DOHH2 (cell line): ENCODE measurements around the gene CHD3.

Experiments
- H3F3A ChIP-seq: fragments of 200-600 bp; sonication (generic), shearing (Covaris generic); 2 replicates; pipeline ENCODE4 v1.6.0; 2016; ENCODE audit warnings: antibody characterized with exemption, mild to moderate bottlenecking; ENCODE audit not compliant: control insufficient read depth, insufficient read depth
- H3K27ac ChIP-seq: fragments of 200-600 bp; sonication (generic); 2 replicates; pipeline ENCODE4 v1.5.1; 2014; ENCODE audit warnings: low read depth, mild to moderate bottlenecking, low read length, moderate library complexity
- H3K27me3 ChIP-seq: fragments of 200-600 bp; sonication (generic); 2 replicates; pipeline ENCODE4 v1.6.1; 2014; ENCODE audit warnings: mild to moderate bottlenecking, low read length, mixed read lengths; ENCODE audit not compliant: control insufficient read depth
- H3K36me3 ChIP-seq: fragments of 200-600 bp; sonication (generic); 2 replicates; pipeline ENCODE4 v1.6.1; 2014; ENCODE audit warnings: mild to moderate bottlenecking, low read length, moderate library complexity, mixed read lengths; ENCODE audit not compliant: control insufficient read depth
- H3K4me1 ChIP-seq: fragments of 200-600 bp; sonication (generic); 2 replicates; pipeline ENCODE4 v1.6.1; 2014; ENCODE audit warnings: mild to moderate bottlenecking, low read length, mixed read lengths; ENCODE audit not compliant: control insufficient read depth
- H3K4me2 ChIP-seq: fragments of 200-600 bp; sonication (generic); 2 replicates; pipeline ENCODE4 v1.6.0; 2014; ENCODE audit warnings: mild to moderate bottlenecking, low read length, moderate library complexity
- H3K4me3 ChIP-seq: fragments of 200-600 bp; sonication (generic); 2 replicates; pipeline ENCODE4 v1.5.1; 2014; ENCODE audit warnings: mild to moderate bottlenecking, low read length, mixed read lengths
- H3K79me2 ChIP-seq: fragments of 200-600 bp; sonication (generic); 2 replicates; pipeline ENCODE4 v1.6.1; 2014; ENCODE audit warnings: mild to moderate bottlenecking, low read length, mixed read lengths; ENCODE audit not compliant: control insufficient read depth
- H3K9me2 ChIP-seq: fragments of 200-600 bp; sonication (generic); replicated peaks from 2 replicates; pipeline ENCODE4 v1.6.1; 2014; ENCODE audit warnings: mild to moderate bottlenecking, low read length, mixed read lengths; ENCODE audit not compliant: control insufficient read depth
- H3K9me3 ChIP-seq: fragments of 200-600 bp; sonication (generic); 2 replicates; pipeline ENCODE4 v1.6.1; 2014; ENCODE audit warnings: antibody characterized with exemption, low read length, mixed read lengths; ENCODE audit not compliant: control insufficient read depth, insufficient read depth
- H4K20me1 ChIP-seq: fragments of 200-600 bp; sonication (generic); 2 replicates; pipeline ENCODE4 v1.6.0; 2014; ENCODE audit warnings: low read depth, mild to moderate bottlenecking, antibody characterized with exemption, low read length, moderate library complexity; ENCODE audit not compliant: control insufficient read depth, insufficient read depth
- EZH2phosphoT487 ChIP-seq: fragments of 200-600 bp; sonication (generic); IDR thresholded peaks from 2 replicates; pipeline ENCODE4 v1.6.1; 2017; ENCODE audit warnings: borderline replicate concordance, mild to moderate bottlenecking, antibody characterized with exemption, low read length, moderate library complexity, mixed read lengths
- TF ChIP-seq, protein P1 (sequence below): fragments of 200-600 bp; sonication (generic); IDR thresholded peaks from one replicate; pipeline ENCODE4 v1.5.1; 2014; ENCODE audit warnings: antibody characterized with exemption, mild to moderate bottlenecking, low read depth, low read length; ENCODE audit not compliant: poor library complexity, severe bottlenecking

Gene CHD3

GRCh38 chr17:7840441-7840840 lies 48.1 kb upstream of the CHD3 start:
- peaks cover 49% of the 10 kb centered on the region for H3K4me1 ChIP-seq
- no peaks in the 10 kb centered on the region for H3K9me3 ChIP-seq
- peak overlapping the region; percentile 87 for H3K4me3 ChIP-seq
- peaks cover 72% of the 10 kb centered on the region for H3K79me2 ChIP-seq
- H3K4me2 ChIP-seq = peak overlapping the region; percentile 93
- no peaks in the 10 kb centered on the region for H3K27me3 ChIP-seq
- H3K27ac ChIP-seq = peak overlapping the region; percentile 96
- peaks cover 6% of the 10 kb centered on the region; the same call in 1 of the 2 replicates for H4K20me1 ChIP-seq
- H3K9me2 ChIP-seq = no peaks in the 10 kb centered on the region
- peaks cover 52% of the 10 kb centered on the region for H3K36me3 ChIP-seq
- TF ChIP-seq EZH2phosphoT487 = no peak
- TF ChIP-seq, protein P1, sequence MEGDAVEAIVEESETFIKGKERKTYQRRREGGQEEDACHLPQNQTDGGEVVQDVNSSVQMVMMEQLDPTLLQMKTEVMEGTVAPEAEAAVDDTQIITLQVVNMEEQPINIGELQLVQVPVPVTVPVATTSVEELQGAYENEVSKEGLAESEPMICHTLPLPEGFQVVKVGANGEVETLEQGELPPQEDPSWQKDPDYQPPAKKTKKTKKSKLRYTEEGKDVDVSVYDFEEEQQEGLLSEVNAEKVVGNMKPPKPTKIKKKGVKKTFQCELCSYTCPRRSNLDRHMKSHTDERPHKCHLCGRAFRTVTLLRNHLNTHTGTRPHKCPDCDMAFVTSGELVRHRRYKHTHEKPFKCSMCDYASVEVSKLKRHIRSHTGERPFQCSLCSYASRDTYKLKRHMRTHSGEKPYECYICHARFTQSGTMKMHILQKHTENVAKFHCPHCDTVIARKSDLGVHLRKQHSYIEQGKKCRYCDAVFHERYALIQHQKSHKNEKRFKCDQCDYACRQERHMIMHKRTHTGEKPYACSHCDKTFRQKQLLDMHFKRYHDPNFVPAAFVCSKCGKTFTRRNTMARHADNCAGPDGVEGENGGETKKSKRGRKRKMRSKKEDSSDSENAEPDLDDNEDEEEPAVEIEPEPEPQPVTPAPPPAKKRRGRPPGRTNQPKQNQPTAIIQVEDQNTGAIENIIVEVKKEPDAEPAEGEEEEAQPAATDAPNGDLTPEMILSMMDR = no peak
- H3F3A ChIP-seq = peaks cover 48% of the 10 kb centered on the region

GRCh38 chr17:7840875-7841274 lies 47.7 kb upstream of the CHD3 start:
- TF ChIP-seq, protein P1 = no peak
- TF ChIP-seq EZH2phosphoT487 = no peak

DNA sequence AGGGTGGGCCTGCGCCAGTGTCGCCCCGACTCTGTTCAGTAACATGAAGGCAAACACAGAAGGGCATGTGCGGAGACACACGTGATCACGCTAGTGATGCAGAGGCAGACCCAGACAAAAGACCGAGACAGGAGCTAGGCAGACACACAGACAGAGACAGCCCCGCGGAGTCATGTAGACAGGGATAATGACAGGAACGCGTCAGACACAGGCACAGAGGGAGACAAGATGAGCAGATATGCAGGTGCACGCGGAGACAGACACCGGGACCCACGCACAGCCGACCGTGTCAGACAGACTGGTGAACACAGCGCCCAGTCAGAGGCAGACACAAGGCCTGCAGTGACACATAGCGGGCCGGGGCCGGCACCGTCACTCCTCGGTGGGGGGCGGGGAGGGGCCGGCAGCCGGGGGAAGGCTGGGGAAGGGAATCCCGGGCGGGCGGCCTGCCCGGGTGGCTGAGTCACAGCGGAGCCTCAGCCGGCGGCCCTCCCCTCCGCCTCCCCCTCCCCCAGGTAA lies 47.1 kb upstream of the CHD3 start:
- H3K4me2 ChIP-seq = peak overlapping the region; percentile 93
- H3K9me2 ChIP-seq = no peaks in the 10 kb centered on the region
- no peaks in the 10 kb centered on the region for H3K9me3 ChIP-seq
- no peaks in the 10 kb centered on the region for H3K27me3 ChIP-seq
- peaks cover 8% of the 10 kb centered on the region; the same call in 1 of the 2 replicates for H4K20me1 ChIP-seq
- H3K79me2 ChIP-seq = peaks cover 79% of the 10 kb centered on the region
- TF ChIP-seq EZH2phosphoT487 = no peak
- TF ChIP-seq, protein P1 = peak; percentile 27
- peak overlapping the region; percentile 96 for H3K27ac ChIP-seq
- H3K36me3 ChIP-seq = peaks cover 62% of the 10 kb centered on the region
- H3F3A ChIP-seq = peaks cover 44% of the 10 kb centered on the region
- H3K4me1 ChIP-seq = peaks cover 51% of the 10 kb centered on the region
- H3K4me3 ChIP-seq = peak overlapping the region; percentile 87

More at GRCh38 chr17:7840875-7841274, 47.7 kb upstream of the CHD3 start:
- Histone ChIP-seq H3K36me3 (peaks cover 56% of the 10 kb centered on the region), H4K20me1 (peaks cover 8% of the 10 kb centered on the region; the same call in 1 of the 2 replicates), H3K4me3 (peak overlapping the region; percentile 87), H3K27ac (peak overlapping the region; percentile 96), H3K9me2 (no peaks in the 10 kb centered on the region), H3K9me3 (no peaks in the 10 kb centered on the region), H3K27me3 (no peaks in the 10 kb centered on the region), H3K4me2 (peak overlapping the region; percentile 93), H3K79me2 (peaks cover 76% of the 10 kb centered on the region), H3F3A (peaks cover 48% of the 10 kb centered on the region), H3K4me1 (peaks cover 51% of the 10 kb centered on the region)
